Measurements from ENCODE around the gene BANP.
"Not testable (repeated sequence)": the region's sequence is repeated elsewhere in the genome, so short reads cannot be mapped to it uniquely, and the experiment has no call there.

The BANP gene

DNA sequence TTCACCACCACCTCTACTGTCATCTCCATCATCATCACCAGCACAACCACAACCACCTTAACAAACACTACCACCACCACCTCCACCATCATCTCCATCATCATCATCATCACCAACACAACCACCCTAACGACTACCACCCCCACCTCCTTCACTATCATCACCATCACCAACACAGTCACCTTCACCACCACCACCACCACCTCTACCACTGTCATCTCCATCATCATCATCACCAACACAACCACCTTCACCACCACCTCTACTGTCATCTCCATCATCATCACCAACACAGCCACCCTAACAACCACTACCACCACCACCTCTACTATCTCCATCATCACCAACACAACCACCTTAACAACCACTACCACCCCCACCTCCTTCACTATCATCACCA lies 102.2 kb downstream of the BANP start:
- not testable (repeated sequence) for DNase-seq

DNA sequence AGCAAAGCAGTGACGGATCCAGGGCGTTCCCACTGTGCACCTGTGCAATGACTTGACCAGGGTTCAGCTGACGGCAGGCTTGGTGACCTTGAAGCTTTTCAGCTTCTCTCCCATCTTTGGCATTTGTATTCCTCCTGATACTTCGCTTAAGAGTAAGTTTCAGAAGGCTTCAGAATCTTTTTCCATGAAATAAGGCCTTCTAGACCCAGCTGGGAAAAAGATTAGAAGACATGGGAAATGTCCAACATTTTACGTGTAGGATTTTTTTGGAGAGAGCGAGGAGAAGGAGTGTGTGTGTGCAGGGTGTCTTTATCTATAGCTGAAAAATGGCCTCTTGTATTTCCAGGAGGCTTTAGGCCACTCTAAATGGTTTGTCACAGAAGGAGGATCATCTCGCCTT lies 104.1 kb downstream of the BANP start:
- DNase-seq, result no peak

DNA sequence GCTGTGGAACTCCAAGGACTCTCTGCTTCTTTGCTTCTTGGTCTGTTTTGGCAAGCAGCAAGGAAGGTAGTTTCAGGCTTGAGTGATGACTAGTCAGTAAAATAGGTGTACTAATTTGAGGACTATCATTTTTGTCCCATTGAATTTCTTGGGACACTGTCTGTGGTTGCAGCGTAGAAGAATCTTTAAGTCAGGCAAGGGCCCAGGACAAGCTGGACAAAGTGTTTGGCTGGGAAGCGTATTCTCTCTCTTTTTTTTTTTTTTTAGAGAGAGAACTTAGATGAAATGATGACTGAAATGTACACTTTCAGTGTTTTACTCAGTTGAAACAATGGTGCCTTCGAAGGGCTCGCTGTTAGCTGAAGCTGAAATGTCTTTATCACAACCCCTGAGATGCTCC lies 105.0 kb downstream of the BANP start:
- no peak for DNase-seq

DNA sequence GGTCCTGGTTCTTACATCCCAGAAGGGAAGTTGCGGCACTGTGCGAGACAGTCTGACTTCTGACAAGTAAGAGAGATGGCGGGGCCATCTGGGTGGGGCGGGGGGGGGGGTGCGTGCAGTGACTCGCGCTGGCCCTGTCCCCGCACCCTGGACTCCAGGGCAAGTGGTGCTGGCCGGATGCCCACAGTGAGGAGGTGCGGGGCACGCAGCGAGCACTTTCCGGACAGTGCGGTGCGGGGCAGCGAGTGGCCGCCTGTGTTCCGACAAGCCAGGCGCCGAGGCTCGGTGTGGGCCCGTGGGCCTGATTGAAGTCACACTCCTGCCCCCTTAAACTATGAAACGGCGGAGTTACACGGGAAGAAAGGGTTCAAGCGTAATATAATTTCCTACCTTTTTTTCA lies 106.4 kb downstream of the BANP start:
- DNase-seq, result no peak

DNA sequence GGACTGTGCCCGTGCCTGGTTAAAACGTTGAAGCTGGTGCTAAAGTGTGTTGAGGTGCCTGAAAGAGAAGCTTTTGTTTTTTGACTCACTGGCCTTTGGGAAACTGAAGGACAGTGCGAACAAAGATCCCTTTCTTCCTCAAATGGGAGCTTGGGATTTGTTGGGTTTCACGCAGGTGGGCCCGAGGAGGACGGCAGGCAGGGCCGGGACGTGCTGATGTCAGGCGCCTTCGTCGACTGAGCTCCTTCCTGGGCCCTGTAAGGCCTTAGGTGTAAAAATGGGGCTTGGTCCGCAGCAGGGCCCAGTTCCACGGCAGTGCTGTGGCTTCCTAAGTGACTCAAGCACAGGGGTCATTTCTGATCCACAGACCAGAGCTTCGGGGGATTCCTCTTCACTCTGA lies 106.9 kb downstream of the BANP start:
- no peak for DNase-seq

DNA sequence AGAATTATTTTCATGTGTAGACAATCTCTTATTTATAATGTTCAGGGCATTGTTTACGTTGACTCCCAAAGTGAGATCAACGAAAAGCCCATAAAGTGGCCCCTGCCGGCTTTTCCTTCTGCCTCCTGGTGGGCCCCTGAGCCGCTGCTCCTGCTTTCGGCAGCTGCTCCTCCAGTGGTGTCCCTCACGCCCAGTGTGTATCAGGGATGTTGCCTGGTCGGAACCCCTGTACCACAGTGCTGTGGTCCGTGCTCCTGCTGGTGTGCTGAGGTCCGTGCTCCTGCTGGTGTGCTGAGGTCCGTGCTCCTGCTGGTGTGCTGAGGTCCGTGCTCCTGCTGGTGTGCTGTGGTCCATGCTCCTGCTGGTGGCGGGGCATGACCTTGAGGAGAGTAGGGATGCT lies 107.6 kb downstream of the BANP start:
- DNase-seq, result no peak

DNA sequence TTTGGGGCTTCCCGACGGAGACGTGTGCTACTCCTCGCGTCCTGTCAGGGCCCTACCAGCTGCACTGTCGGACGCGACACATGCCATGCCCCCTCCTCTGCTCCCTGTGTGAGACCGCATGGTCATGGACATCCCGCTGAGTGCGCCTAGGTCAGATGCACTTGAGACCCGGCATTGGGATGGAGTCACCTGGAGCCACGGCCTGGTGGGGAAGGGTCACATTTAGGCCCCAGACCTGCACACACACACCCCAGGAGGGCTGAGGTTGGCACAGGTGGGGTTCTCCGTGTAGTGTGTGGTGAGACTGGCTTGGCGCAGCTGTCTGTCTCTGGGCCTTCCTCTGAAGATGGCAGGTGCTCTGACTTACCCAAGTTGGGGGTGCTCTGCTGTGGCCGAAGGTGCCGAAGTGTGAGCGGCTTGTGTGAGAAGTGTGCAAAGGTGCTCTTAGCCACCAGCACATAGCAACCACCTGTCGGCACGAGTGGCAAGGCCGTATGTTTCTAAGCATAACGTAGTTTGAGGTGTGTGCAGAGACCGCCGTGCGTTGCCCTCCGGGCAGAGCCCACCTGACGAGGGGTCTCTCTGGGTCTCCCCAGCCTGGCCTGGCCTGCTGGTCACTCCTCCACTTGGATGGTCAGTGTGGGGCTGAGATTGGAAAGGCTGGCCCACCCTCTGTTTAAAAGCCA lies 108.6 kb downstream of the BANP start:
- DNase-seq, result no peak

DNA sequence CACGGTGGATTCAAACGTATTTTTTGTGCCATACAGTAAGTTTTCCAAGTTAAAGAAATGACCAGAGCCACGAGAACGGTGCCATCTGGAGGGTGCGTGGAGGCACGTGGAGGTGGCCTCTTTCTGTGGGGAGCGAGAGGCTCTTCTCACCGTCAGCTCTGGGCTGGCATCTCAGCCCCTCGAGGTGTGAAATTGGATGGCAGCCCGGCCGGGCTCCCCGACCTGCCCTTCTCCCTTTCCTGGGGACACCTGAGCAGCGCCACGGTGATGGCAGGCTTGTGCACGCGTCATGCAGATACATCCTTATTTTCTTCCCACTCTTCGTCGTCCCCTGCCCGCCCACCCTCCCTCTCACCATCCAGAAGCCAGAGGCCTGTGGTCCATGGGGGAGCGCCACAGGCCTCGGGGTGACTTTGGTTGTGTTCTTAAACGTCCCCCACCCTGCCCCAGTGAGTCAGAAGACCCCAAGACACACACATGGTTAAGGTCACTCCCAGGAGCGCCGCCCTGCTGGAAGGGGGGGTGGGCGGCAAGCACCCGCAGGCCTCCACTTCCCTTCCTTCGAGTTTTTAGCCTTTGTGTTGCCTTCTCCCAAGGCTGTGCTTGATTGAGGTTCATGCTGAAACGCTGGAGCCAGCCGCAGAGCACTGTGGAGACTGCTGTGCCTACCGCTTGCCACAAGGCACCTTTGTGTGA lies 109.4 kb downstream of the BANP start:
- no peak for DNase-seq

DNA sequence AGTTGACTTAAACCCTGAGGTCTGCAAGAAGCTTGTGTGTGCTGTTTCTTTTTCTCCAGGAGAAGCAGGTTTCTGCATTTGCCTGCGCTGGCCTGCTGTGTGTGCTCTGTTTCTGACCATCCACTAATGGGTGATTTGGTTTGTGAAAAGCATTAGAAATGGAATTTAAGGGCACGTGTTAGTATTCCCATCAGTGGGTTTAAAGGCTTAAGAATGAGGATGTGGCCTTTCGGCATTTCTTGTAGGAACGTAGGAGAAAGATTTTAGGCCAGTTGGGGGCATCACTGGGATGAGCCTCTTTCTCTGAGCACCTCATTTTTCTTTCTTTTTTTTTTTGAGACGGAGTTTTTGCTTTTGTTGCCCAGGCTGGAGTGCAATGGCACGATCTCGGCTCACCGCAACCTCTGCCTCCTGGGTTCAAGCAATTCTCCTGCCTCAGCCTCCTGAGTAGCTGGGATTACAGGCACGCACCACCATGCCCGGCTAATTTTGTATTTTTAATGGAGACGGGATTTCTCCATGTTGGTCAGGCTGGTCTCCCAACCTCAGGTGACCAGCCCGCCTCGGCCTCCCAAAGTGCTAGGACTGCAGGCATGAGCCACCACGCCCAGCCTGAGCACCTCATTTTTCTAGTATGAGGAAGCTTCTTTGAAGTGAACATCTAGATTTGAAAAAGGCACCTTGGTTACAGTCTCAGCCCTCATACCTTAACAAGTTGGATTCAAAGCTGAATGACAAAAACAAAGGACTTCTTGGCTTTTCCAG lies 110.3 kb downstream of the BANP start:
- no peak for DNase-seq

DNA sequence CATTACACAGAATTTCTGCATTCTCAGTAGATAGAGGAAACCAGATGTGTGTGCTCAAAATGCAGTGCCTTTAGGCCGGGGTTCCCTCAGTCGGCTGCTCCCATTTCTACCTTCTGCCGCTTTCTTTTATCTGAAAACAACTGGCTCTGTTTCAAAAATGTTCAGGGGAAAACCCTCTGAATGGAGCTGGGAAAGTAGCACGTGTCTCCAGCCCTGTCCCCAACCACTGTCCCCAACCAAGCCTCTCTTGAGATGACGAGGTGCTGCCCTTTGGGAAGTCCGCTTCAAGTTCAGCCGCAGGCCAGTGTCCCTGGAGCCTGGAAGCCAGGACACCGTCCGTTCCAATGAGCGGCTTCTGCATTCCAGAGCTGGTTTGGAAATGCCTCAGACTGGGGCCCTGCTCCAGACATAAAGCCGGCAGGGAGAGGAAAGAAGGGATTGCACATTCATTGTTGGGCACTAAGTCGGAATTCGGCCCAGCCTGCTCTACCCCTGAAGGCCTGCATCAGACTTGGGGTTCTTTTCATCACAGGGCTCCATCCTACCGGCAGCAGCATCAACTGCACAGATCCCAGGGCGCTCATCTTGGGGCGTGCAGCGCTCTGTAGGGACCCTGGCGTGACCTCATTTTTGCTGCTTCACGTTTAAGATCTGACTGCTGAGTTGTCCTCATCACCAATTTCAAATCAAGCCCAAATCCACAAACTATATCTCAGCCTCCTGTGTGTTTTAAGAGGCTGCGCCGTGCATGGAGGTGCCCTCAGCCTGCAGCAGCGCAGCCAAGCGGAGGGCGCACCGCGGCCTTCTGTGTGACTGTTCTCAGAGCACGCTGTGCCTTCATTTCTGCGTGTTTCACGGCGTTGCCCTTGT lies 111.3 kb downstream of the BANP start:
- no peak for DNase-seq

DNA sequence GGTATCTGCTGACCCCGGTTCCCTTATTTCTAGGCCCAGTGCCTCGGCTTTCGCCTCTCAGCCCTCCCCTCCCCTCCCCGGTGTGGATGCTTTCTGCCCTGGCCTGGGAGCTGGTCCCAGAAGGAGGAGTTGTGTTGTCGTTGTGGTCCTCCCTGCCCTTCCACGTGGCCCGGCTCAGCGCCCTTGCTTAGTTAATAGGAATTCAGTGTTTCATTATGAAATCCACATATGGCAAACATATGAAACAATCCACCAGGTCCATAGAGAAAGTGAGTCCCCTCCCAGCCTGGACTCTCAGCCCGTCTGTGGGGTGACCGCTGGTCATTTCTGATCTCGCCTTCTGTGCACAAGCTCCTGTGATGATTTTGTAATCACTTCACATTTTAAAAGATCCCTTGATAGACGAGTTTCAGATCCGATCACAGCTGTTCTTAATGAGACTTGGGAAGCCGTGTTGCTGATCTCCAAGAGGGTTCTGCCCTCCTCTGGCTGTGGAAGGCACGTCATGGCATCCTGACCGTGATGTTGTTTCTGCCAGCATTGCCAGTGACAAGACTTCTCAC lies 112.1 kb downstream of the BANP start:
- no peak for DNase-seq

DNA sequence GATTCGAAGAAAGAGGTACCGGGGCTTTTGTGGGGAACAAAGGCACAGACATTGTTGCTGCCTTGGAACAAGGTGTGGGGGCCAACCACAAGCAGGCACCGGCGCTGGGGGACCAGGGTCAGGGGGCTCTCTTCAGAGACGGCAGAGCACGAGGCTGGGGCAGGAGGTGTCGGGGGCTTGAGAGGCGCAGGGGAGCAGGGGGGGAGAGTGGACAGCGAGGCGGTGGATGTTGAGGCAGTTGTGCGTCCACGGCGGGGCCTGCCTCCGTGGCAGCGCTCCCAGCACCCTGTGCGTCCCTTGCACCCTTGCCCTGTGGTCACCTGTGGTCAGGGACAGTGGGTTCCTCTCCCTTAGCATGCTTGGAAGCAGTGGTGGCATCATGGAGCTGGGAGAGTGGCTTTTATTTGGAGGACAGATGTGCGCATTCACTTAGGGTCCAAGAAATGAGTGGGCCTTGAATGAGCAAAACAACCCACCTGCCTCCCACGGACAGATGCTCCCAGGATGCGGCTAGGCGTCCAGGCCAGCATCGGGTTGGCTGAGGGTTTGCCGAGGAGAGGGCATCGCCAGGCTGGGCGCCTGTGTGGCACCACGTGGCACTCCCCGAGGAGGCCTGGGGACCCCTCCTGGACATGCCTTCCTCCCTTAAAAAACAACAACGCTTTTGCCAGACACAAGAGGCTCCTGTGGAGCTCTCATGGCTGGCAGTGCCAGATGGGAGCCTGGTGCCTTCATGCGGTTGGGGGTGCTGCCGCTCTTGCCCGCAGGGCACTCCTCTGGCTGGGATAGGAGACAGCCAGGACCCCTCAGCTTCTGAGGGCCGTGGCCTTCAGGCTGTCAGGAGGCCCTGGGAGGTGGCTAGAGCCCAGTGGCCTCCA lies 113.0 kb downstream of the BANP start:
- DNase-seq, result no peak

DNA sequence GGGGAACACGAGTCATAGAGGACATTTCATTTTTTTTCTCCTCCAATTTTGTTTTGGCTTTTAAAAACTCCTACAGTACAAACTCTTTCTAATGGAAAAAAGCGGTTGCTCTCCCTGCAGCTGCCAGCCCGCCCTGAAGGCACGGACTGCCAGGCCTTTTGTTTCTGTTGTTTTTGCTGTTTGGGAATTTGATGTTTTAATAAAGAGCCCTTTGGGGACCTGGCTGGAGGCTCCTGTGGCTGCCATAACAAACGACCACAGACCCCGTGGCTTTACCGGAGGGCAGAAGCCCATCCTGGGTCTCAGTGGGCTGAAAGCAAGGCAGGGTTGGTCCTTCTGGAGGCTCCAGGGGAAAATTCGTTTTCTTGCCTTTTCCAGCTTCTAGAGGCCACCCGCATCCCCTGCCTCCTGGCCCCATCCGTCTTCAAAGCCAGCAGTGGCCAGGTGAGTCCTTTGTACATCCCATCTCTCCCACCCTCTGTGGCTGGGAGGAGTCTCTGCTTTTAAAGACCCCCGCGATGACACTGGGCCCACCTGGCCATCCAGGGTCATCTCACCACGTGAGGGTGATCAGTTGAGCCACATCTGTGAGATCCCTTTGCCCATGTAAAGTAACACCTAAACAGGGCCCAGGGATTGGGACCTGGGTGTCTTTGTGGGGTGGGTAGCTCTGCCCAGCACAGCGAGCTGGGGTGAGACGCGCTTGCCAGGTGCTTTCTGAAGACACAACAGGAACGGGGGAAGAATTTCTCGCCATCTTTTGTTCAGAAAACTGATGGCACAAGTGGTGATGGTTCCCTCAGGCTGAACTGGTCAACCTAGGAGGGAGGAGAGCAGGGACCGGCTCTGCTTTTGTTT lies 113.9 kb downstream of the BANP start:
- no peak for DNase-seq

DNA sequence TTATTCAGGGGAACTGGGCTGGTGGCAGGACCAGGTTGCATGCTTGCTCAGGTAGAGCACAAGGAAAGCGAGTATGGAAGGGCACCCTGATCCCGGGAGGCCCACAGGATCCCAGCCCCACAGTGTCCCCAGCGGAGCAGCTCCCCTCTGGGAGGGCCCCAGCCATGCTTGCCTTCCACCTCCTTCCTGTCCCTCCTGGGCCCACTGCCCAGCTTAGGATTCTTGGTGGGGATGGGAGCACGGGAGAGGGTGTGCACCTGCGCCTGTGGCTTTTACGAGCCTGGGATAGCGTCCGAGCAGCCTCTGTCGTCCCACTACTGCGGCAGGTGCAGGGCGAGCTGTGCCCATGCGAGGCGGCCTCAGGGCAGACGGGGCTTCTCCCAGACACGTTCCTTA lies 114.5 kb downstream of the BANP start:
- DNase-seq, result no peak

DNA sequence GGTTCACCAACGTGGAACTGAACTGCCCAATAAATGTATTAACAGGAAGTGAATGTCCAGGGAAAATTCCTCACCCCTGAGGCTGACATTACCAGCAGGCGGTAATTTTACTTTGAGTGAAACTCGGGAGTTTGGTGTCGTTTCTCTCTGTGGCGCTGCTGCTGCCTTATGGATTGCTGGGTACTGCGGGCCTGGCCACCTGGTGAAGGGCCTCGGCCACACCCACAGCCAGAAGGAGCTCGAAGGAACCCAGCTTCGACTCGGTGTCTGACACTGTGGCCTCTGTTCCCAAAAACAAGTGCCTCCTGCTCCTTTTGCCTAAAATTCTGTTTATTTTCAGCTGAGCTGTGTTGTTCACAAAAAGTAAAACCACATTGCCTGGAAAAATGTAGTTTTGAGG lies 115.0 kb downstream of the BANP start:
- DNase-seq, result no peak

DNA sequence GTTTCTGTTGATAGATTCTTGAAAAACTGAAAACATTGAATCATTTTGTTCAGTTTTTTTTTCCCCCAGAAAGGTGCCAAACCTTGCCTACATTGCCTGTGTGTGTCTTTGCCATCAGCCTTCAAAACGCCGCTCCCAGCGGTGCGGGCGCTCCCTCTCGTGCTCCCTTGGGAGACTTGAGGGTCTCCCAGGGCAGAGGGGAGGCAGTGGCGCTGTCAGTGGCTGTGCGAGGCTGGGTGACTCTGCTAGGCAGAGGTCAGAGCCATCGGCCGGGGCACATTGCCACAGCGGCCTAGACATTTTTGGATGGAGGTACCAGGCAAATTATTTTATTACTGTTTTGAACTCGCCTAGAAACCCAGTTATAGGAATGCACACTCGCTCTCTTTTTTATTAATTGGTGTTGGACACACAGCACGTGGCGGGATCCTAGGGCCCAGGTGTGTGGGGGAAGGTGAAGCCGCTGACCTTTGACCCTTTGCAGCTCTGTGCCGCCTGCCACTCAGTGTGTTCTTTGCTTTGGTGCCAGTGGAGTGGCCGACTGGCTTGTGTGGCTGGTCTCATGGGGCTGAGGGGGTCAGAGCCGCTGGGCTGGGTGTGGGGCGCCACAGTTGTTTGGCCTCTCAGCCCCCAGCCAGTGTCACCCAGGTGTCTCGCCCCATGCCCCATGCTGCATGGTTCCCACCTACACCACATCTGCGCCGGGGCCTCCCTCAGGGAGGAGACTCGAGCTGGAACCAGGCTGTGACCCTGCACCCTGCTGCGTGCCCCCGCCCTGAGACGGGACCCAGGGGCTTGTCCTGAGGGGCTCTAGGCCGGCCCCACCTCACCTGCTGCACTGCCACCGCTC lies 115.7 kb downstream of the BANP start:
- no peak for DNase-seq

DNA sequence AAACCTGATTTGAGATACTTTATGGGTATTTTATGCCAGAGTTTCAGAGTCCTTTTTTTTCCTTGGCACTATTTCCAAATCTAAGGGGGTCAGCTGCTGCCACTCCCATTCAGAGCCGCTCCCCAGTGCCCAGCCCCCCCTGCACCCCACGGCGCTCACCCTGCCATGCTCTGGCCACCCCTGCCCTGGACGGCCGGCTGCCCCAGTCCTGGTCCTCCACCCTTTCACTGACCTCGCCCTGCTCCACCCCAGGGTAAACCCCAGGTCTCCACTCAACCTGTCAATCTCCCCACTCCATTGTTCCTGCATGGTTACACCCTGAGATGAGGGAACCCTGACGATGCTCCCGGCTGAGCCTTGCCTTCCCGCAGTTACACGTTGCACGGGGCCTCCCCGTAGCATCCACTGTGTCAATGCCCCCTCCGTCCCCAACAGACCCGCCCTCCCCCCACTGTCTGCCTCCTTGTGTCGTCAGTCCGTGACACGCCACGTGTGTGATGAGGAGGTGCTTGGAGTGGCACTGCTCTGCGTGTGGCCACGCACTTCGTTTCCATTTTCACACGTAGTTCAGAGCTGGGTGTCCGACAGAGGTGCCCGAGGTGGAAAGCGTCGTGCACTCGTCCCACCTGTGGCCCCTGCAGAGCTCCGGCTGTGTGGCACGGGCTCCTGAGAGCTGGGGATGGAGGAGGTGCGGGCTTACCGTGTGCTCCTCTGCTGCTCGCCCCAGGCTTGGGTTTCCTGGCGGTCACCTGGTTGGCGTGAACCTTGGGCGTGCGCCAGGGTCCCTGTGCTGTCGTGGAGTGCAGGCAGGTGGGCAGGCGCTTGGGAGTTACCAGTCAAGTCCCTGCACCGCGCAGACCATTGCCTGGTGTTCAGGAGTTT lies 116.5 kb downstream of the BANP start:
- DNase-seq, result no peak

DNA sequence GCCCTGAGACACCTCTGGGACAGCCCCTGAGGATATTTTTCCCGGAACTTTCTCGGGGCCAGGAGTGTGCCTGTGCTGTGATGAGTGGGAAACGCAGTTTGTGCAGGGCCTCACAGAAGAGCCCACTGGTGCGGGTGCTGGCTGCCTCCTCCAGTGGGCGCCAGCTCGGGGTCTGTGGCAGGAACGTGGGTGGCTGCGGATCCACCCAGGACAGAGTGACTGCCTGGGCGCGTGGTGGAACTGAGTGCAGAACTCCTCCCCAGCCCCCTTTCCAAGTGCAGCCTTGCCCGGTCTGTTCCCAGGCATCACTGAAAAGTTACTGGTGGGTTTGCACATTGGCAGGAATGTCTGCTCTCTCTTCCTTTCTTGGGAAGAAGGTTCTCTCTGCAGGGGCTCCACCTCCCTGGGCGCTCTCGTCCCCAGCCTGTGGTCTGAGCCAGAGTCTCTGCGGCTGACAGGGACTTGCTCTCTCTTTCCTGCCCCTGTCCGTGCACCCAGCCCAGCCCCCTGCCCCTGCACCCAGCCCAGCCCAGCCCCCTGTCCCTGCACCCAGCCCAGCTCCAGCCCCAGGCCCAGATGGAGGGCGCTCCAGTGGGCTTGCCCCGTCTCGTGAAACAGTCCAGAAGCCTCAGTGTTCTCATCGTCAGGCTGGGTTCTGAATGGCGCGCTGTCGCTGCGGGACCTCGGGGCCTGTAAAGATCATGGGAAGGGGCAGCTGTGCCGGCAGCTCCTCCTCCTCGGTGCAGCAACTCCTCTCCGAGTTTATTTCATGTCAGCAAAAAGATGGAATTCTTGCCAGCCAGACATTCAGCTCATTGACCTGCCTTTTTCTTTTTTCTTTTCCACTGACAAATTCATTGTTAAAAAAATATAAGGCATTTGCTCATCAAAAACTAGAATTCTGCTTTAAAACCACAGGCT lies 117.5 kb downstream of the BANP start:
- DNase-seq, result no peak
